GM10266 (cell line): Measurements from ENCODE around the gene ZNF205.

Source experiments
- DNase-seq: peaks from one replicate; pipeline ENCODE4 v3.0.0; 2012; ENCODE audit errors: extremely low spot score
- CTCF ChIP-seq: IDR thresholded peaks from 2 replicates; pipeline ENCODE4 v1.5.1; 2012; ENCODE audit warnings: mild to moderate bottlenecking, low read depth; ENCODE audit not compliant: control insufficient read depth, insufficient read depth; ENCODE audit errors: missing control alignments

Gene ZNF205

GRCh38 chr16:3140603-3141427, 28.4 kb downstream of the ZNF205 start:
- no peak for TF ChIP-seq CTCF
- DNase-seq, result no peak

- DNase-seq, result no peak
- no peak for TF ChIP-seq CTCF
These were observed 29.5 kb downstream of the ZNF205 start for GRCh38 chr16:3141781-3142311.

GRCh38 chr16:3142327-3142726, 29.9 kb downstream of the ZNF205 start:
- no peak for TF ChIP-seq CTCF
- no peak for DNase-seq

- TF ChIP-seq CTCF, result no peak
- DNase-seq, result no peak
These were observed 30.4 kb downstream of the ZNF205 start for GRCh38 chr16:3142770-3143169.

DNA sequence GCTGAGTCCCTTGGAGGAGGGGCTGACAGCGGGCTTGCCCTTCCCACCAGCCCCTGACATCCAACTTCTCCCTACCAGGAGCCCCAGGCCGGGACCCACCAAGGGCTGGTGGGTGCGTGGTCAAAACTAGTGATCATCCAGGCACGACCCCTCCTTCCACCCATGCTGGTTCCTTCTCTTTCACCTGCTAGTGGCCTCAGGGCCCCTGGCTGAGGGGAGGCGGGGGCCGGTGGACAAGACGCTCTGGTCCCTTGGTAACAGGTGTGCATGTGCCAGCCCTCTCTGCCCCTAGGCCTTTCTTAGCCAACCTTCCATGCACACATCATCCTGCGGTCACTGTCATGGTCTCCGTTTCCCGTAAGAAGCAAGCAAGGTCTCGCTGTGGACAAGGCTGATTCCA, 30.8 kb downstream of the ZNF205 start:
- TF ChIP-seq CTCF, result no peak
- no peak for DNase-seq

- no peak for TF ChIP-seq CTCF
- DNase-seq, result no peak
These were observed 31.4 kb downstream of the ZNF205 start for GRCh38 chr16:3143598-3144320.
